Activated T-cell treated with anti-CD3 and anti-CD28 coated beads for 48 hours (primary cell): ENCODE data around the gene SLC1A2.

Source experiments
- DNase-seq: peaks from one replicate; pipeline ENCODE4 v3.0.0-alpha.2; 2020; ENCODE audit warnings: low read depth

SLC1A2 gene

GRCh38 chr11:35348898-35349687 lies 70.3 kb downstream of the SLC1A2 start:
- DNase-seq, result no peak

DNA sequence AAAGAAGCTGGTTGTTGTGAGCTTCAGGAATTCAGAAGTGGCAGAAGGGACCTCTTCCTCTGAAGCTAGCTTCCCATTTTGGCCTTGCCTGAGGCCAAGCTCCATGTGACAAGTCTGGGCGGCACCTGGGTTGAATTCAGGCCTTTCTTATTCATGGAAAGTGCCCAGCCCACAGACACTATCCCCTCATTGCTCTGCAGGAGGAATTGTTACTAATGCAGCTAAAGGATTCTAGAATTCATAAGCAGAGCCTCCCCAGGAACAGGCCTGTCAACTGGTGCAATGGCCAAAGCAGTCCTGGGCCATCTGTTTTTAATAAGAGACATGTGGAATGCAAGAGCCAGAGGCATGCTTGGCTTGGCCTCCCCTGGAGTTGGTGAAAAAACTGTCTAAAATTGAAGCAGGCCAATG lies 71.4 kb downstream of the SLC1A2 start:
- no peak for DNase-seq

DNA sequence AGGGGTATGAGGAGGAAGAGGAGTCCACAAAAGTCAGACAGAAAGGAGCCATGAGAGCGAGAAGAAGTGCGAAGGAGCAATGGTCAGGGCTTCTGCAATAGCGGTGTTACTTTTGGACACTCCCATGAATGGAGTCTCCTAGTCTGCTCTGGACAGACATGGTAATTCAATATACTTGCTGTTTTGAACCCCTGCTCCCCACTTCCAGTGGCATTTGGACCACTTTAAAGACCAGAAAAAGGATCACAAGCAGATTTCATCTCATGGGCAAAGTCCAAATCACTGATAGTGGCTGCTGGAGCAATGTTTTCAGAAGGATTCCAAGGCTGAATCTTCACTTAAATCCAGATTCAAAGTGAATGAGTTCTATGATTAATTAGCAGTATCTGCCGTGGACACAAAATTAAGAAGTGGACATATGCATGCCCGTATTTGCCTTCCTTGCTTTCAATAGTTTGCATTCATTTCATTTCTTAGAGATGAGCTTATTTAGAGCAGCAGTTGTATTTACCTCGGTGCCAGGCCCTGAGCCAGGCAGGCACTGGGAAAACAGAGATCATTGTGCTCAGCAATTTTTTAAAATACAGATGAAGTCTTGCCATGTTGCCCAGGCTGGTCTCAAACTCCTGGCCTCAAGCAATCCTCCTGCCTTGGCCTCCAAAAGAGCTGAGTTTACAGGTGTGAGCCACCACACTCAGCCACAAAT lies 72.0 kb downstream of the SLC1A2 start:
- no peak for DNase-seq

- no peak for DNase-seq
Measured at GRCh38 chr11:35346472-35347156, 72.7 kb downstream of the SLC1A2 start.

- no peak for DNase-seq
Measured at GRCh38 chr11:35344681-35345574, 74.4 kb downstream of the SLC1A2 start.

- peak; percentile 20 for DNase-seq
Measured at GRCh38 chr11:35343033-35343598, 76.2 kb downstream of the SLC1A2 start.

DNA sequence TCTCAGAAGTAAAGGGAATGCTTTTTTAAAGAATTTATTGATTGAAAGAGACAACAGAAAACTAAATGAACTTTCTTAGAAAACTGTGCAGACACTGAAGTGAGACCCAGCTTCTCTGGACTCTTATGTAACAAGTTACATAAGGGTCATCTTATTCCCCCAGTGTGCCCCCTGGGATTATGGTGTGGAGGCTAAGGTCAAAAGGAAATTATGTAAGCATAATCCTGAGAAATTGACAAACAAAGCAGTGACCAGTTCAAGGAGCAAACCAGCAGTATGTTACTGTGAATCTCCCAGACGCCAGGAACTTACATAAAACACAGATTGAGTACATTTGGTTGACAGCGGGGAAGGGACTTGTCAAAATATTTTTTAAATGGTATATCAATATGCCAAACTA lies 78.6 kb downstream of the SLC1A2 start:
- DNase-seq, result no peak

DNA sequence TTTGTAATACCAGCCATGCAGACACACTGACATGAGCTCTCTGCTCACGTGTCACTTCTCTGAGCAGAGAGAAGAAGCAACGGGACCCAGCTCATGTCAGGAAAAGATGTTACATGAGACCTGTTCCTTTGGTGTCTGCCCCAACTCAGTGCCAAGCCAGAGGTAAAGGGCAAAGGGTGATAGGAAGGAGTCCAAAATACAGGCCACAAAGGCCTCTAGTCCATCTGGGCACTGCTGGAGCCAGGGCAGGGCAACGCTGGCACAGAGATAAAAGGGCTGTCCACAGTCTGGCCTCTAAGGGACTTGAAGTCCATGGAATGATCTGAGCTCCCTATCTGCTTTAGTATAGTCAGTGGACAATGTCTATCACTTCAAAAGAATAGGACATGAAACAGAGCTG lies 79.3 kb downstream of the SLC1A2 start:
- no peak for DNase-seq

- no peak for DNase-seq
Measured at GRCh38 chr11:35338921-35339320, 80.4 kb downstream of the SLC1A2 start.

DNA sequence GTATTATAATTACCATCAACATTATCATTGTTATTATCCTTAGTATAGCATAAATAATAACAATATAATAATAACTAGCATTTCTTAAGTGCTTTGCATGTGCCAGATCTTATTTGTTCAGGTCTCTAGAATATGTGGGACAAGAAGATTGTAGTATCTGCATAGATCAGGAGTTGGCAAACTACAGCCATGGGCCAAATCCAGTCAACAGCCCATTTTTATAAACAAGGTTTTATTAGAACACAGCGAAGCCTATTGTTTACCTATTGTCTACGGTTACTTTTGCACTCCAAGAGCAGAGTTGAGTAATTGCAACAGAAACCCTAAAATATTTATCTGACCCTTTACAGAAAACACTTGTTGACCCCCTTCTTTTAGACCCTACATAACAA lies 81.4 kb downstream of the SLC1A2 start:
- no peak for DNase-seq

- no peak for DNase-seq
Measured at GRCh38 chr11:35337136-35337913, 82.0 kb downstream of the SLC1A2 start.

- DNase-seq, result no peak
Measured at GRCh38 chr11:35336726-35337125, 82.6 kb downstream of the SLC1A2 start.

- no peak for DNase-seq
Measured at GRCh38 chr11:35335226-35335625, 84.1 kb downstream of the SLC1A2 start.

GRCh38 chr11:35334385-35335090 lies 84.8 kb downstream of the SLC1A2 start:
- no peak for DNase-seq

DNA sequence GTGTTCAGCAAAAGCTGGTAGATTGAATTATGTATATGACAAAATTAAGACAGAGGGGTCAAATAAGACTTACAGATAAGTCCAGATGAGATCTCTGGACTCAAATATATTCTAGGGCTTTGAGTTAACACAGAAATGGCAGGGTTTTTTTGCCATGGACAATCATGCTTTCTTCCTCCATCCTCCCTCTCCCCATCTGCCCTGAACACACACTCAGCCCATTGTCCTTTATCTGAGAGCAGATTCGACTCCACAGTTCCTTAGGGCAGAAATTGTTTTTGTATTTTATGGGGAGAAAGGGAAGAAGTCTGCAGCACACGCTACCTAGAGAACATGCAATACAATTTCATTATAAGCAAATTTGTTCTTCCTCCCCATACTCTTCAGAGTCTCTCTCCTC lies 86.8 kb downstream of the SLC1A2 start:
- DNase-seq, result no peak

GRCh38 chr11:35330931-35331330 lies 88.4 kb downstream of the SLC1A2 start:
- DNase-seq, result no peak

GRCh38 chr11:35330156-35330889 lies 89.0 kb downstream of the SLC1A2 start:
- no peak for DNase-seq

DNA sequence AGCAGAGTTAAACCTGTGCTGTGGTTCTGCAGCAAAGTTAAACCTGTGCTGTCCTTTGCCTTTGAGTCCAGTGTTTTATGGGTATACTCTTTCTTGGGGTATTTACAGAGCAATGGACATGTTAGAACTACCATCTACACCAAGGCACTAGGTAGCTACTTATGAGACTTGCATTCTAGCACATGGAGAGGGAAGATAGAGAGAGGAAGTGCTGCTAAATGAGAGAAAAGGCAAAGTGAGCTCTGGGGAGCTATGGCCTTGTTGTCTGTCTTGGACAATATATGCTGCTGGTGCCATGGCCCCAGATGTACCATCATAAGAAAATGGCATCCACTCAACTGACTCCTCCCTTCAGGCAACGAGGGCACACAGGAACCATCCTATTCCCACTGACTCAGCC lies 91.5 kb downstream of the SLC1A2 start:
- DNase-seq, result no peak

GRCh38 chr11:35326266-35326879 lies 93.0 kb downstream of the SLC1A2 start:
- no peak for DNase-seq
